AG04449 (cell line): ENCODE measurements around the gene UBE3A.
A peak's percentile ranks its signal among the peaks of the same experiment; 100 is the strongest.

Experiments used
- CTCF ChIA-PET: fragments of 350-600 bp; formaldehyde crosslinking; extraction: SDS; loops from one replicate; lab custom pipeline; 2021; ENCODE audit warnings: antibody characterized with exemption; lab: Yijun Ruan, JAX
- POLR2A ChIA-PET: fragments of 400-600, 350-600 bp; formaldehyde crosslinking; extraction: SDS; loops from one replicate; lab custom pipeline; 2020; ENCODE audit warnings: antibody characterized with exemption, inconsistent platforms; lab: Yijun Ruan, JAX
- DNase-seq: peaks from one replicate; pipeline ENCODE4 v3.0.0-alpha.2; 2010; ENCODE audit warnings: low read depth, low spot score
- H3K4me3 ChIP-seq: 2 replicates; pipeline ENCODE4 v1.5.1; 2011; ENCODE audit warnings: low read depth, mild to moderate bottlenecking, control low read depth, low read length
- TF ChIP-seq, protein P1 (sequence below): IDR thresholded peaks from one replicate; pipeline ENCODE4 v1.5.1; 2011; ENCODE audit warnings: mild to moderate bottlenecking, moderate library complexity, low read length, control low read depth, inconsistent platforms; ENCODE audit not compliant: insufficient read depth; ENCODE audit errors: missing control alignments

UBE3A gene

DNA sequence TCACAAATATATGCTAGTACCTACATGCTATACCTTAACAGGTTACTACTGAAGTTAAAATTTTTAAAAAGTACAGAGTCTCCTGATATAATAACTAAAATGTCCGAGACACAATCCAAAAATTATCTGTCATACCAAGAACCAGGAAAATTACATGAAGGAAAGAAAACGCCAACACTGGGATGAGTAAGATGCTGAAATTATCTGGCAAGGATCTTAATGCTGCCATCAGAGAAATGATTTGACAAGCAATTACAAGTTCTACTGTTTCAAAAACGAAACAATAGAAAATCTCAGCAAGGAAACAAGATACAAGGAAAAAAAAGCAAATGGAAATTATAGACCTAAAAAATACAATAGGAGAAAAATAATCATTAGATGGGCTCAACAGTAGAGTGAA lies 92.5 kb downstream of the UBE3A start:
- no peak overlapping the region for H3K4me3 ChIP-seq
- CTCF ChIA-PET = interaction anchor here (1.2 kb wide), 1 partner anchor 17 kb away, joined by 3 read pairs; no protein-coding TSS in a partner anchor
- POLR2A ChIA-PET = no interaction called here
- TF ChIP-seq, protein P1, sequence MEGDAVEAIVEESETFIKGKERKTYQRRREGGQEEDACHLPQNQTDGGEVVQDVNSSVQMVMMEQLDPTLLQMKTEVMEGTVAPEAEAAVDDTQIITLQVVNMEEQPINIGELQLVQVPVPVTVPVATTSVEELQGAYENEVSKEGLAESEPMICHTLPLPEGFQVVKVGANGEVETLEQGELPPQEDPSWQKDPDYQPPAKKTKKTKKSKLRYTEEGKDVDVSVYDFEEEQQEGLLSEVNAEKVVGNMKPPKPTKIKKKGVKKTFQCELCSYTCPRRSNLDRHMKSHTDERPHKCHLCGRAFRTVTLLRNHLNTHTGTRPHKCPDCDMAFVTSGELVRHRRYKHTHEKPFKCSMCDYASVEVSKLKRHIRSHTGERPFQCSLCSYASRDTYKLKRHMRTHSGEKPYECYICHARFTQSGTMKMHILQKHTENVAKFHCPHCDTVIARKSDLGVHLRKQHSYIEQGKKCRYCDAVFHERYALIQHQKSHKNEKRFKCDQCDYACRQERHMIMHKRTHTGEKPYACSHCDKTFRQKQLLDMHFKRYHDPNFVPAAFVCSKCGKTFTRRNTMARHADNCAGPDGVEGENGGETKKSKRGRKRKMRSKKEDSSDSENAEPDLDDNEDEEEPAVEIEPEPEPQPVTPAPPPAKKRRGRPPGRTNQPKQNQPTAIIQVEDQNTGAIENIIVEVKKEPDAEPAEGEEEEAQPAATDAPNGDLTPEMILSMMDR = no peak
- no peak for DNase-seq

DNA sequence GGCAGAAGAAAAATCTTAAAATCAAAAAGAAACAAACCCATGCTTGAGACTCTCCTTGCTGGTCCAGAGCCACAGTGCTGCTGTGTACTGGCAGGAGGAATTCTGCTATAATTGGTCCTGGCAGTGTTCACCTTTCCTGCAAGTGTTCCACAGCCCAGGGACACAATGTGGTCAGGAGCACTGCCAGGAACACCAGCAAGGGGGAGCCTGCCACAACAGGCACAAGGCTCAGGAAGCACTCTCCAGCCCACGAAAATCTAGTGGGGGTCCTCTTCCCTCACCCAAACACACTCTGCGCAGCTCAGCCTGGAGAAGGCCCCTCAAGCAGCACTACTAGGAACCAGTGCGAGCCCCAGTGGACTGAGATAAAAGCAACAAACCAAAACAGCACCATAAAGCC lies 92.9 kb downstream of the UBE3A start:
- no peak overlapping the region for H3K4me3 ChIP-seq
- no peak for DNase-seq
- TF ChIP-seq, protein P1 = peak; percentile 21
- ChIA-PET CTCF (interaction anchor here (1.2 kb wide), 1 partner anchor 17 kb away, joined by 3 read pairs; no protein-coding TSS in a partner anchor), POLR2A (no interaction called here)

DNA sequence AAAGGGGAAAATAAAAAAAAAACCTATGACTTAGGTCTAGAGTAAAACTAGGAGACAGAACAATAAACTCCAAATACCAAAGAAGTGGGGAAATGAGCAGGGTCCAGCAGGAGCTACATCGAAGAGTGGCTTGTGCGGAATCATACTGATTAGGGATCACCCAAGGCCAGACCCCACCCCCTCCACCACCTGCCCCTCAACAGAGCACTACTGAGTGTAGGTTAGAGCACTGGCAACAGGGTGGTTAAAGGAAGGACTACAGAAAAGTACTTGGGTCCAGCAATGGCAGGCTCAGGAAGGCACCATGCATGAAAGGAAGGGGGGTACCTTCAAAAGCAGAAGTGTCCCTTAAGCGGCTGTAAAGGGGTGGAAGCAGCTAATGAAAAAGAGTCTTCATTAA lies 96.2 kb downstream of the UBE3A start:
- TF ChIP-seq, protein P1 = no peak
- POLR2A ChIA-PET = no interaction called here
- no peak for DNase-seq
- no peak overlapping the region for H3K4me3 ChIP-seq
- CTCF ChIA-PET = no interaction called here

DNA sequence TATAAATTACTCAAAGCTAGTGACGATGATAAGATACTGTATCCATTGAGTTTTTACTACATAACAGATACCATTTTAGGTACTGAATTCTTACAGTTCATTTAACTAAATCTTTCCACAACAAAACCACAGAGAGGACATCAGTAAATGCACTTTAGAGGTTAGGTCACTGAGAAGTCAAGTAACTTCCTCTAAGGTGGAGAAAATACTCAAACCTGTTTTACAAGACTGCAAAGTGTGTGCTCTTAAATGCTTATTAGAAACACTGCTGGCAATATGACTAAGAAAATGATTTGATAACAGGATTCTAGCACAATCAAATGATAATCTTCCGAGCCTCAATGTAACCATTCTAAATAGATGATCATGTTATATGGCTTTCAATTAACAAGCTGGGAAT lies 99.4 kb downstream of the UBE3A start:
- POLR2A ChIA-PET = no interaction called here
- CTCF ChIA-PET = no interaction called here
- H3K4me3 ChIP-seq = no peak overlapping the region
- TF ChIP-seq, protein P1 = no peak
- DNase-seq = no peak

DNA sequence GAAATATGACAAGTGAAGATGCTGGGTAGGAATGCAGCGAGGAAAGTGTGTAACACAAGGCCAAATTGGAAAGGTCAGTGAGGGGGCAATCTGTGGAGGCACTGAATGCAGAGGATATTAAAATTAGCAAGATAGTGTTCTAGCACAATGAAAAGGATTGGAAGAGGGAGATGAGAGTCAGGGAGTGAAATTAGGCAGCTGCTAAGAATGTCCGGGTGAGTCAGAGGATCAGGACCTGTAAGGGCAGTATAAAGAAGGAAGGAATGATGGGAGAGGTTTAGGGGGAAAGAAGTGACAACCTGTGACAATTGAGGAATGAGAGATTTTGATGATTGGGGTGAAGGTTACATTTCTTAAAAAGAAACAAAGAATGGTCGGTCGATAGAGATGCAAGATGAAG lies 103.5 kb downstream of the UBE3A start:
- TF ChIP-seq, protein P1 = no peak
- no peak overlapping the region for H3K4me3 ChIP-seq
- ChIA-PET POLR2A (no interaction called here), CTCF (no interaction called here)
- DNase-seq = no peak

DNA sequence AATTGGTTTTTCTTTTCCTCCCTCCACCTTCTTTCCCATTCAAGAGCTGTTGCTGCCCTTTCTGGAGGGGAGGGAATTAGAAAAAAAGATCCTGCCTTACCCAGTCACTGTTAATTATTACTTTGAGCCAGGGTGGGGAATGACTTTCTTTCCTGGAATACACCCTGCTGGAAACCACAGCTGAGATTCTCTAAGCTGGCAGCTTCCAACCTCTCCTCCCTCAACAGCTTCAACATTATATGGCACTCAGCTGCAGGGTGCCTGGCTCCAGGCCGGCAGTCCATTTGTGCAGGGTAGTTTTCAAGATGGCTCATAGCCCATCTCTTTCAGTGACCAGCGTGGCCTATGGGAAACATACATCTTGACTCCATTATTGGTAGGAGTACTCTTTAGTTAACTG lies 105.8 kb downstream of the UBE3A start:
- ChIA-PET CTCF (interaction anchor here (0.7 kb wide), 1 partner anchor 64 kb away, joined by 3 read pairs; no protein-coding TSS in a partner anchor), POLR2A (no interaction called here)
- TF ChIP-seq, protein P1 = no peak
- no peak overlapping the region for H3K4me3 ChIP-seq
- DNase-seq = no peak
